ENCODE results near the gene C1GALT1. TPM values are rescaled to one million over a fixed set of nuclear protein-coding genes. Genes with fewer than 3 reads are reported as not detected.
A peak's percentile ranks its signal among the peaks of the same experiment; 100 is the strongest.

C1GALT1 gene
- total and polyA plus RNA-seq, 9 of the 15 experiments (the other 6 are each of a cell fraction or from before 2014, with no cell fraction given): 5.0 to 33.2 (median 24.1) TPM

- Histone ChIP-seq H3K27me3 (ENCODE audit: control insufficient read depth in 2 of 2, insufficient read depth in 2 of 2, low read length in 2 of 2) (no peaks in the 10 kb centered on the region), H2AFZ (ENCODE audit: low read depth, low read length) (0 out of 2 replicates have a peak overlapping the region, but pooled peaks have one; percentile 9), H3K9ac (ENCODE audit: insufficient read depth in 1 of 2, low read depth in 2 of 2, low read length in 2 of 2) (no peak overlapping the region), H4K20me1 (replicated peaks; ENCODE audit: control insufficient read depth, insufficient read depth, low read length) (no peaks in the 10 kb centered on the region), H3K27ac (ENCODE audit: extremely low read depth, low read depth, low read length) (no peak overlapping the region), H3K36me3 (ENCODE audit: control insufficient read depth, insufficient read depth, low read length) (no peaks in the 10 kb centered on the region), H3K4me2 (ENCODE audit: insufficient read depth, low read length) (no peak overlapping the region), H3K9me3 (replicated peaks; ENCODE audit: control insufficient read depth, insufficient read depth, low read depth, low read length) (no peaks in the 10 kb centered on the region), H3K9me1 (ENCODE audit: control insufficient read depth, insufficient read depth, low read length) (no peaks in the 10 kb centered on the region), H3K4me3 (no peak overlapping the region), H3K4me1 (replicated peaks in 1 of 2; ENCODE audit: control insufficient read depth in 2 of 2, insufficient read depth in 2 of 2, low read length in 2 of 2) (peaks cover 0 to 7% of the 10 kb centered on the region in 2 experiments; a peak in 2 of 5 replicates), H3K79me2 (ENCODE audit: control insufficient read depth, insufficient read depth, low read length) (no peaks in the 10 kb centered on the region)
- intact Hi-C loops (cut with micrococcal nuclease): loop anchor here (10.0 kb wide), 1 partner anchor 190 kb away; no protein-coding TSS in a partner anchor
- ChIA-PET POLR2A (no interaction called here), CTCF (ENCODE audit: low intra/inter-chr PET ratio) (no interaction called here)
- DNase-seq (ENCODE audit: extremely low read depth in 1 of 4, low spot score in 3 of 4) (no peak), ATAC-seq (no peak), FAIRE-seq (no peak)
- WGBS (ENCODE audit: insufficient coverage, low coverage, missing lambda C conversion rate): 17% methylated on average over 4 of the region's 4 CpGs
- BruUV-seq (replicated peaks): no TSS peak
- in situ Hi-C loops (cut with MboI): no loop called here
- TF ChIP-seq E2F3 (CRISPR knock-in tag; IDR thresholded peaks at IDR 0.05): no peak
- TF ChIP-seq, protein P1, sequence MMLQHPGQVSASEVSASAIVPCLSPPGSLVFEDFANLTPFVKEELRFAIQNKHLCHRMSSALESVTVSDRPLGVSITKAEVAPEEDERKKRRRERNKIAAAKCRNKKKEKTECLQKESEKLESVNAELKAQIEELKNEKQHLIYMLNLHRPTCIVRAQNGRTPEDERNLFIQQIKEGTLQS (IDR thresholded peaks at IDR 0.05): no peak
- TF ChIP-seq, protein P1 (CRISPR knock-in tag; conservative IDR thresholded peaks at IDR 0.05): no peak
- TF ChIP-seq LCOR (CRISPR knock-in tag; IDR thresholded peaks at IDR 0.05): no peak
- no peak for TF ChIP-seq U2AF2 (optimal IDR thresholded peaks at IDR 0.05; ENCODE audit: low read depth, low read length)
- TF ChIP-seq HDAC3 (IDR thresholded peaks at IDR 0.05; ENCODE audit: borderline replicate concordance, partially characterized antibody): no peak
- TF ChIP-seq ZNF76 (CRISPR knock-in tag; IDR thresholded peaks at IDR 0.05; ENCODE audit: borderline replicate concordance): no peak
- TF ChIP-seq ZNF347 (CRISPR knock-in tag; IDR thresholded peaks at IDR 0.05; ENCODE audit: low read depth): no peak
- no peak for TF ChIP-seq KHSRP (IDR thresholded peaks at IDR 0.05)
- no peak for TF ChIP-seq TBL1XR1 (IDR thresholded peaks at IDR 0.05; ENCODE audit: low read length in 2 of 2)
- no peak for TF ChIP-seq SNAPC5 (CRISPR knock-in tag; IDR thresholded peaks at IDR 0.05)
- no peak for TF ChIP-seq FOXP1 (CRISPR knock-in tag; IDR thresholded peaks at IDR 0.05)
Measured at GRCh38 chr7:7294911-7295310, 112.6 kb downstream of the C1GALT1 start.

Data from K562 (cell line).